CD8-positive, alpha-beta memory T cell (primary cell): ENCODE data around the gene RAET1L. TPM values are rescaled to one million over a fixed set of nuclear protein-coding genes. Genes with fewer than 3 reads are reported as not detected.
"Not testable (repeated sequence)": the region's sequence is repeated elsewhere in the genome, so short reads cannot be mapped to it uniquely, and the experiment has no call there.

Experiments used
- CTCF ChIA-PET: fragments of 350-600 bp; sonication (Branson Sonifier 250); formaldehyde crosslinking; loops from one replicate; lab custom pipeline; 2021; ENCODE audit warnings: antibody characterized with exemption; lab: Charles Lee
- POLR2A ChIA-PET: fragments of 350-600 bp; sonication (Branson Sonifier 250); formaldehyde crosslinking; loops from one replicate; lab custom pipeline; 2021; ENCODE audit warnings: antibody characterized with exemption; lab: Charles Lee
- DNase-seq, 5 donors: peaks; one replicate each; pipeline versions ENCODE4 v3.0.0 to v3.0.0-alpha.2; 2020 to 2022; ENCODE audit warnings: mixed read lengths in 1 of 5
- H3K27ac ChIP-seq: one replicate; pipeline ENCODE4 v1.7.0; 2013; ENCODE audit warnings: low read depth, mild to moderate bottlenecking, low read length, moderate library complexity
- H3K27me3 ChIP-seq: 2 replicates; pipeline ENCODE4 v1.7.0; 2013; ENCODE audit warnings: low read length, mild to moderate bottlenecking; ENCODE audit not compliant: insufficient read depth, poor library complexity, severe bottlenecking
- H3K36me3 ChIP-seq: 2 replicates; pipeline ENCODE4 v1.7.0; 2013; ENCODE audit warnings: mild to moderate bottlenecking, low read length, moderate library complexity; ENCODE audit not compliant: insufficient read depth
- H3K4me1 ChIP-seq: 2 replicates; pipeline ENCODE4 v1.7.0; 2013; ENCODE audit warnings: mild to moderate bottlenecking, low read length, moderate library complexity; ENCODE audit not compliant: insufficient read depth
- H3K4me3 ChIP-seq: 2 replicates; pipeline ENCODE4 v1.7.0; 2013; ENCODE audit warnings: mild to moderate bottlenecking, low read length
- H3K9me3 ChIP-seq: 2 replicates; pipeline ENCODE4 v1.7.0; 2013; ENCODE audit warnings: mild to moderate bottlenecking, low read length
- H3K27ac Mint-ChIP-seq, 8 donors: one replicate each; pipeline ENCODE4 v1.8.0; 2020 to 2021; ENCODE audit warnings: mixed read lengths in 8 of 8, mild to moderate bottlenecking in 6 of 8, inconsistent platforms in 3 of 8, moderate library complexity in 3 of 8
- H3K27me3 Mint-ChIP-seq, 2 donors: one replicate each; pipeline ENCODE4 v1.8.0; 2020 to 2021; ENCODE audit warnings: mixed read lengths in 2 of 2, mild to moderate bottlenecking in 1 of 2, moderate library complexity in 1 of 2
- H3K36me3 Mint-ChIP-seq, 3 donors: one replicate each; pipeline ENCODE4 v1.8.0; 2020 to 2021; ENCODE audit warnings: mixed read lengths in 3 of 3, inconsistent platforms in 1 of 3, mild to moderate bottlenecking in 1 of 3
- H3K4me1 Mint-ChIP-seq, 3 donors: one replicate each; pipeline ENCODE4 v1.8.0; 2020 to 2021; ENCODE audit warnings: mixed read lengths in 3 of 3, inconsistent platforms in 1 of 3, mild to moderate bottlenecking in 1 of 3
- H3K4me3 Mint-ChIP-seq, 7 donors: one replicate each; pipeline ENCODE4 v1.8.0; 2020 to 2021; ENCODE audit warnings: mixed read lengths in 7 of 7, mild to moderate bottlenecking in 6 of 7, moderate library complexity in 4 of 7, inconsistent platforms in 2 of 7
- H3K9me3 Mint-ChIP-seq, 5 donors: one replicate each; pipeline ENCODE4 v1.8.0; 2020 to 2022; ENCODE audit warnings: mixed read lengths in 5 of 5, mild to moderate bottlenecking in 3 of 5, moderate library complexity in 2 of 5, inconsistent platforms in 1 of 5
- polyA plus RNA-seq: library from polyadenylated mRNA; unstranded; fragments of 300-500 nt; fragmentation: Illumina TruSeq; gene quantifications from one replicate; pipeline ENCODE4 v1.2.3, GENCODE V29; 2021
- total RNA-seq, 2 experiments: library from RNA; stranded (reverse); gene quantifications; one replicate each; pipeline ENCODE4 v1.2.3, GENCODE V29; 2021

Gene RAET1L
- total and polyA plus RNA-seq, 3 experiments from 2014 or later, result not detected

GRCh38 chr6:150068720-150069648 is 43.7 kb upstream of the RAET1L start, which contains the start of gene ULBP3:
TSS of gene ULBP3 (minus strand) at chr6:150069121. CDS start at chr6:150069066, 55 bp downstream.
- H3K4me1 Mint-ChIP-seq, result peaks cover 21 to 28% (median 26%) of the 10 kb centered on the region in 3 donors
- POLR2A ChIA-PET, result no interaction called here
- H3K9me3 ChIP-seq, result no peaks in the 10 kb centered on the region
- peak within 1 kb of the TSS in 7 of 8 donors; percentile 29 to 76 (median 47) for H3K27ac Mint-ChIP-seq
- CTCF ChIA-PET, result interaction anchor here (1.5 to 4.2 kb wide), 3 partner anchors 8 to 14 kb away, joined by 3 to 31 read pairs (median 18); no protein-coding TSS in a partner anchor
- peak within 1 kb of the TSS; percentile 57 for H3K4me3 ChIP-seq
- peak within 1 kb of the TSS; percentile 20 for H3K27ac ChIP-seq
- H3K27me3 Mint-ChIP-seq, result peaks cover 5 to 6% of the 10 kb centered on the region in 2 donors
- H3K4me3 Mint-ChIP-seq, result peak within 1 kb of the TSS; percentile 85 to 94 (median 89)
- H3K36me3 ChIP-seq, result no peaks in the 10 kb centered on the region
- peak; percentile 50 to 71 (median 63) for DNase-seq
- H3K36me3 Mint-ChIP-seq, result peaks cover 4 to 11% (median 5%) of the 10 kb centered on the region in 3 donors
- no peaks in the 10 kb centered on the region for H3K27me3 ChIP-seq
- no peaks in the 10 kb centered on the region for H3K9me3 Mint-ChIP-seq
- H3K4me1 ChIP-seq, result peaks cover 7% of the 10 kb centered on the region

GRCh38 chr6:150068151-150068550 is 42.8 kb upstream of the RAET1L start:
- ChIA-PET POLR2A (no interaction called here), CTCF (interaction anchor here (1.5 to 4.2 kb wide), 2 partner anchors 9 to 12 kb away, joined by 3 to 31 read pairs; no protein-coding TSS in a partner anchor)
- DNase-seq, result no peak
- H3K27ac Mint-ChIP-seq, result peak overlapping the region in 6 of 8 donors; percentile 4 to 61 (median 41)
- peaks cover 2 to 6% of the 10 kb centered on the region in 2 donors for H3K27me3 Mint-ChIP-seq
- H3K27me3 ChIP-seq, result no peaks in the 10 kb centered on the region
- H3K9me3 ChIP-seq, result no peaks in the 10 kb centered on the region
- peak overlapping the region; percentile 85 to 94 (median 89) for H3K4me3 Mint-ChIP-seq
- peak overlapping the region; percentile 57 for H3K4me3 ChIP-seq
- H3K27ac ChIP-seq, result no peak overlapping the region
- no peaks in the 10 kb centered on the region for H3K9me3 Mint-ChIP-seq
- no peaks in the 10 kb centered on the region for H3K36me3 ChIP-seq
- H3K36me3 Mint-ChIP-seq, result peaks cover 4 to 11% (median 6%) of the 10 kb centered on the region in 3 donors
- peaks cover 21 to 28% (median 26%) of the 10 kb centered on the region in 3 donors for H3K4me1 Mint-ChIP-seq
- peaks cover 7% of the 10 kb centered on the region for H3K4me1 ChIP-seq

DNA sequence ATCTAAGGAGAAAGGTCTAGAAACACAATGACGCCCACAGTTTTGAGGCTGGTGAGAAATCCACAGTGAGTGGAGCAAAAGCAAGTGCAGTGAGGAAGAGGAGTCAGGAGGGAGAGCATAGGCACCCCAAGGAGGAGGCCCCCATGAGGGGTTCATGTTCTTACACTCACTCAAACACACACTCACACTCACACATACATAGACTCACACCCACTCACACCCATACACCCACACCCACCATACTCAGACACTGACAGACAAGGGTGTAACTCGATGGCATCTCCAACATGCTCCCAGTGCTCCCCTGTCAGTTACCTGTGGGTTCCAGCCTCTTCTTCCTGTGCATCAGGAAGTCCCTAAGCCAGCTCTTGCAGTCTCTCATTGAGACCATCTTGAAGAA is 39.8 kb upstream of the RAET1L start:
- ChIA-PET CTCF (no interaction called here), POLR2A (no interaction called here)
- H3K27ac Mint-ChIP-seq, result peak overlapping the region in 1 of 8 donors; percentile 66

GRCh38 chr6:150063640-150064039 is 38.3 kb upstream of the RAET1L start:
- H3K4me1 Mint-ChIP-seq, result peaks cover 12 to 16% (median 15%) of the 10 kb centered on the region in 3 donors
- DNase-seq, result no peak
- H3K9me3 Mint-ChIP-seq, result no peaks in the 10 kb centered on the region
- H3K4me3 ChIP-seq, result no peak overlapping the region
- H3K4me3 Mint-ChIP-seq, result no peak overlapping the region
- peaks cover 7% of the 10 kb centered on the region for H3K4me1 ChIP-seq
- no peak overlapping the region for H3K27ac Mint-ChIP-seq
- no peaks in the 10 kb centered on the region for H3K27me3 ChIP-seq
- ChIA-PET CTCF (no interaction called here), POLR2A (no interaction called here)
- no peak overlapping the region for H3K27ac ChIP-seq
- peaks cover 6 to 16% (median 10%) of the 10 kb centered on the region in 3 donors for H3K36me3 Mint-ChIP-seq
- H3K9me3 ChIP-seq, result no peaks in the 10 kb centered on the region
- H3K27me3 Mint-ChIP-seq, result peaks cover 0 to 10% of the 10 kb centered on the region in 2 donors
- H3K36me3 ChIP-seq, result no peaks in the 10 kb centered on the region

More for the DNA sequence above, 39.8 kb upstream of the RAET1L start:
- H3K4me3 Mint-ChIP-seq, result peak overlapping the region in 1 of 7 donors; percentile 54
- H3K4me1 ChIP-seq, result peaks cover 7% of the 10 kb centered on the region
- DNase-seq, result no peak
- peaks cover 11 to 16% (median 14%) of the 10 kb centered on the region in 3 donors for H3K4me1 Mint-ChIP-seq
- H3K36me3 ChIP-seq, result no peaks in the 10 kb centered on the region
- no peaks in the 10 kb centered on the region for H3K9me3 Mint-ChIP-seq
- peaks cover 6 to 16% (median 10%) of the 10 kb centered on the region in 3 donors for H3K36me3 Mint-ChIP-seq
- H3K27me3 ChIP-seq, result no peaks in the 10 kb centered on the region
- no peaks in the 10 kb centered on the region for H3K9me3 ChIP-seq
- no peaks in the 10 kb centered on the region for H3K27me3 Mint-ChIP-seq
- H3K27ac ChIP-seq, result no peak overlapping the region
- no peak overlapping the region for H3K4me3 ChIP-seq

GRCh38 chr6:150059973-150060372 is 34.6 kb upstream of the RAET1L start:
- not testable (repeated sequence) for H3K36me3 ChIP-seq

DNA sequence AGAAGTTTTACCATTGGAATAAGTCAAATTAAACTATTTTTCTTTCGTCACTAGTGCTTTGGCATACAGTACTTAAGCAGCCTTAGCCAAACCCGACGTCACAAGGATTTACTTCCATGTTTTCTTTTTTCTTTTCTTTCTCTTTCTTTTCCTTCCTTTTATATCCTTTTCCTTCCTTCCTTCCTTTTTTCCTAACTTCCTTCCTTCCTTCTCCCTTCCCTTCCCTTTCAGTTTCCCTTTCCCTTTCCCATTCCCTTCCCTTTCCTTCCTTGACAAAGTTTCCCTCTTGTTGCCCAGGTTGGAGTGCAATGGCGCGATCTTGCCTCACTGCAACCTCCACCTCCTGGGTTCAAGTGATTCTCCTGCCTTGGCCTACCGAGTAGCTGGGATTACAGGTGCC is 33.7 kb upstream of the RAET1L start:
- Histone ChIP-seq H3K4me1 (no peaks in the 10 kb centered on the region), H3K9me3 (no peaks in the 10 kb centered on the region), H3K27me3 (peaks cover 5% of the 10 kb centered on the region), H3K27ac (no peak overlapping the region), H3K4me3 (no peak overlapping the region), H3K36me3 (no peaks in the 10 kb centered on the region)
- ChIA-PET CTCF (no interaction called here), POLR2A (no interaction called here)
- H3K4me1 Mint-ChIP-seq, result peaks cover 8 to 10% (median 10%) of the 10 kb centered on the region in 3 donors
- peaks cover 0 to 2% (median 0%) of the 10 kb centered on the region in 5 donors for H3K9me3 Mint-ChIP-seq
- peaks cover 1 to 16% (median 5%) of the 10 kb centered on the region in 3 donors for H3K36me3 Mint-ChIP-seq
- H3K27ac Mint-ChIP-seq, result peak overlapping the region in 1 of 8 donors; percentile 38
- peaks cover 19 to 51% of the 10 kb centered on the region in 2 donors for H3K27me3 Mint-ChIP-seq
- no peak for DNase-seq
- no peak overlapping the region for H3K4me3 Mint-ChIP-seq

More at GRCh38 chr6:150059973-150060372, 34.6 kb upstream of the RAET1L start:
- peak overlapping the region in 1 of 7 donors; percentile 46 for H3K4me3 Mint-ChIP-seq
- CTCF ChIA-PET, H3K9me3 Mint-ChIP-seq, H3K36me3 Mint-ChIP-seq, H3K4me3 ChIP-seq, H3K9me3 ChIP-seq, H3K27ac ChIP-seq, H3K27me3 ChIP-seq, DNase-seq, POLR2A ChIA-PET, H3K4me1 ChIP-seq: not testable (repeated sequence)
- H3K4me1 Mint-ChIP-seq, result peaks cover 8 to 10% (median 10%) of the 10 kb centered on the region in 3 donors
- peaks cover 10 to 41% of the 10 kb centered on the region in 2 donors for H3K27me3 Mint-ChIP-seq
- peak overlapping the region in 1 of 8 donors; percentile 19 for H3K27ac Mint-ChIP-seq

GRCh38 chr6:150058231-150058792 is 33.0 kb upstream of the RAET1L start:
- no peaks in the 10 kb centered on the region for H3K4me1 ChIP-seq
- Mint-ChIP-seq H3K27me3 (peaks cover 24 to 58% of the 10 kb centered on the region in 2 donors), H3K27ac (no peak overlapping the region), H3K36me3 (peaks cover 0 to 18% (median 5%) of the 10 kb centered on the region in 3 donors), H3K9me3 (peaks cover 0 to 4% (median 0%) of the 10 kb centered on the region in 5 donors), H3K4me3 (no peak overlapping the region), H3K4me1 (peaks cover 8 to 10% (median 10%) of the 10 kb centered on the region in 3 donors)
- H3K4me3 ChIP-seq, result no peak overlapping the region
- no peaks in the 10 kb centered on the region for H3K9me3 ChIP-seq
- no peak overlapping the region for H3K27ac ChIP-seq
- ChIA-PET POLR2A (no interaction called here), CTCF (no interaction called here)
- H3K36me3 ChIP-seq, result no peaks in the 10 kb centered on the region
- peaks cover 5% of the 10 kb centered on the region for H3K27me3 ChIP-seq
- DNase-seq, result no peak
